Left lobe of liver (tissue), 2 donors: Measurements from ENCODE around the gene DOK7. TPM values are rescaled to one million over a fixed set of nuclear protein-coding genes. Genes with fewer than 3 reads are reported as not detected.
"Not testable (repeated sequence)": the region's sequence is repeated elsewhere in the genome, so short reads cannot be mapped to it uniquely, and the experiment has no call there.

ENCODE experiments used
- ATAC-seq: fragments of 200-7000 bp; cut with Tn5 transposase; one replicate; pipeline ENCODE4 v1.9.1; 2020; ENCODE audit warnings: mild to moderate bottlenecking, moderate library complexity
- DNase-seq: peaks from one replicate; pipeline ENCODE4 v3.0.0-alpha.2; 2020; ENCODE audit warnings: low spot score
- total RNA-seq: library from RNA; stranded (reverse); gene quantifications from one replicate; pipeline ENCODE4 v1.2.1, GENCODE V29; 2021
- donor health status: DM: no; HTN: no; CAD: no; lungs with moderate emphysema.
- donor health status: DM: no; HTN: yes; CAD: no.

Gene DOK7
- total RNA-seq, 1 donor from 2014 or later = 0.83 TPM

GRCh38 chr4:3499710-3500109 lies 36.6 kb downstream of the DOK7 start:
- ATAC-seq (no peak), DNase-seq (no peak)

- ATAC-seq (no peak), DNase-seq (no peak)
These were observed 37.0 kb downstream of the DOK7 start for GRCh38 chr4:3500111-3500510.

GRCh38 chr4:3500634-3501101 lies 37.6 kb downstream of the DOK7 start:
- DNase-seq = no peak
- ATAC-seq = no peak

GRCh38 chr4:3501126-3501824 lies 38.2 kb downstream of the DOK7 start:
- no peak for ATAC-seq
- no peak for DNase-seq

- no peak for DNase-seq
- no peak for ATAC-seq
These were observed 38.8 kb downstream of the DOK7 start for GRCh38 chr4:3501825-3502425.

- ATAC-seq (no peak), DNase-seq (no peak)
These were observed 40.1 kb downstream of the DOK7 start for GRCh38 chr4:3502941-3503936.

- DNase-seq (no peak), ATAC-seq (no peak)
These were observed 42.1 kb downstream of the DOK7 start for GRCh38 chr4:3505231-3505630.

- no peak for DNase-seq
- ATAC-seq = no peak
These were observed 45.4 kb downstream of the DOK7 start for GRCh38 chr4:3508542-3508941.

GRCh38 chr4:3510481-3510880 lies 47.4 kb downstream of the DOK7 start:
- DNase-seq (no peak), ATAC-seq (no peak)

- no peak for ATAC-seq
- DNase-seq = no peak
These were observed 48.1 kb downstream of the DOK7 start for GRCh38 chr4:3511187-3511586.

- ATAC-seq, DNase-seq: not testable (repeated sequence)
These were observed 48.5 kb downstream of the DOK7 start for GRCh38 chr4:3511601-3512000.

GRCh38 chr4:3512279-3512678 lies 49.2 kb downstream of the DOK7 start:
- DNase-seq (no peak), ATAC-seq (no peak)

- ATAC-seq (no peak), DNase-seq (no peak)
These were observed 49.6 kb downstream of the DOK7 start for GRCh38 chr4:3512719-3513118.

GRCh38 chr4:3513807-3514206 lies 50.7 kb downstream of the DOK7 start:
- DNase-seq (no peak), ATAC-seq (no peak)

- ATAC-seq (no peak), DNase-seq (no peak)
These were observed 51.2 kb downstream of the DOK7 start for GRCh38 chr4:3514221-3514780.

- DNase-seq = no peak
- no peak for ATAC-seq
These were observed 51.8 kb downstream of the DOK7 start for GRCh38 chr4:3514806-3515501.

- DNase-seq (no peak), ATAC-seq (no peak)
These were observed 52.5 kb downstream of the DOK7 start for GRCh38 chr4:3515646-3516045.

GRCh38 chr4:3516061-3516835 lies 53.1 kb downstream of the DOK7 start:
- no peak for ATAC-seq
- DNase-seq = no peak

- no peak for ATAC-seq
- DNase-seq = no peak
These were observed 54.0 kb downstream of the DOK7 start for GRCh38 chr4:3516836-3517730.
